HEK293 (cell line): ENCODE results near the gene IGF2BP2.

ENCODE experiments used
- CTCF ChIA-PET: fragments of 350-600 bp; formaldehyde crosslinking; extraction: SDS; loops from one replicate; lab custom pipeline; 2021; ENCODE audit warnings: antibody characterized with exemption; lab: Yijun Ruan, JAX
- POLR2A ChIA-PET: fragments of 300-600 bp; formaldehyde crosslinking; extraction: SDS; loops from one replicate; lab custom pipeline; 2020; ENCODE audit warnings: antibody characterized with exemption, inconsistent platforms; lab: Yijun Ruan, JAX
- H3K27ac ChIP-seq: fragments of 200-500 bp; sonication (Bioruptor generic); 2 replicates; pipeline ENCODE4 v1.5.1; 2014; ENCODE audit warnings: low read depth, low read length, control low read depth, inconsistent platforms; ENCODE audit errors: extremely low read depth
- H3K36me3 ChIP-seq, 2 experiments: fragments of 200-500 bp in 1 of 2; sonication (Bioruptor generic) in 1 of 2; 1 replicate in 1 of 2; 2 replicates in 1 of 2; pipeline ENCODE4 v1.5.1; 2014 to 2017; ENCODE audit warnings: inconsistent platforms in 2 of 2, low read length in 2 of 2; ENCODE audit not compliant: control insufficient read depth in 2 of 2, insufficient read depth in 1 of 2
- H3K4me1 ChIP-seq: fragments of 200-500 bp; sonication (Bioruptor generic); 2 replicates; pipeline ENCODE4 v1.5.1; 2014; ENCODE audit warnings: mild to moderate bottlenecking, low read length, inconsistent platforms; ENCODE audit not compliant: control insufficient read depth, insufficient read depth
- H3K4me3 ChIP-seq: 2 replicates; pipeline ENCODE4 v1.5.1; 2011; ENCODE audit warnings: low read depth, mild to moderate bottlenecking, control low read depth, low read length, moderate library complexity
- H3K9me3 ChIP-seq: fragments of 200-500 bp; sonication (Bioruptor generic); 2 replicates; pipeline ENCODE4 v1.5.1; 2014; ENCODE audit warnings: low read depth, low read length, inconsistent platforms; ENCODE audit not compliant: control insufficient read depth, insufficient read depth
- EGR2 ChIP-seq: fragments of 450-650 bp; formaldehyde crosslinking; IDR thresholded peaks from 2 replicates; pipeline ENCODE4 v1.5.1; 2016; ENCODE audit warnings: low read depth, missing biosample characterization, missing genetic modification characterization
- GLI2 ChIP-seq: fragments of 450-650 bp; formaldehyde crosslinking; IDR thresholded peaks from 2 replicates; pipeline ENCODE4; 2017; ENCODE audit warnings: missing biosample characterization, missing genetic modification characterization, low read depth, borderline replicate concordance
- GLIS1 ChIP-seq: fragments of 450-650 bp; formaldehyde crosslinking; IDR thresholded peaks from 2 replicates; pipeline ENCODE4 v1.5.1; 2016; ENCODE audit warnings: missing biosample characterization, missing genetic modification characterization
- KLF9 ChIP-seq: fragments of 450-650 bp; formaldehyde crosslinking; IDR thresholded peaks from 2 replicates; pipeline ENCODE4 v1.5.1; 2016; ENCODE audit warnings: missing biosample characterization, missing genetic modification characterization, low read depth
- TCF7L2 ChIP-seq: IDR thresholded peaks from 2 replicates; pipeline ENCODE4 v1.6.1; 2011; ENCODE audit warnings: low read depth, mild to moderate bottlenecking, inconsistent platforms, low read length, moderate library complexity, borderline replicate concordance
- WT1 ChIP-seq: fragments of 450-650 bp; formaldehyde crosslinking; IDR thresholded peaks from 2 replicates; pipeline ENCODE4 v1.5.1; 2016; ENCODE audit warnings: missing biosample characterization, missing genetic modification characterization
- YY2 ChIP-seq: fragments of 450-650 bp; formaldehyde crosslinking; IDR thresholded peaks from 2 replicates; pipeline ENCODE4 v1.5.1; 2016; ENCODE audit warnings: missing biosample characterization, missing genetic modification characterization
- ZBTB48 ChIP-seq: fragments of 450-650 bp; formaldehyde crosslinking; IDR thresholded peaks from 2 replicates; pipeline ENCODE4 v1.5.1; 2016; ENCODE audit warnings: missing biosample characterization, missing genetic modification characterization
- ZEB2 ChIP-seq: fragments of 450-650 bp; formaldehyde crosslinking; IDR thresholded peaks from 2 replicates; pipeline ENCODE4 v1.5.1; 2016; ENCODE audit warnings: missing biosample characterization, missing genetic modification characterization
- ZFHX2 ChIP-seq: fragments of 450-650 bp; formaldehyde crosslinking; conservative IDR thresholded peaks from 2 replicates; pipeline ENCODE4 v1.5.1; 2016; ENCODE audit warnings: missing biosample characterization, missing genetic modification characterization
- ZNF10 ChIP-seq: fragments of 450-650 bp; formaldehyde crosslinking; IDR thresholded peaks from 2 replicates; pipeline ENCODE4 v1.5.1; 2017; ENCODE audit warnings: missing biosample characterization, missing genetic modification characterization
- ZNF121 ChIP-seq: fragments of 450-650 bp; formaldehyde crosslinking; IDR thresholded peaks from 2 replicates; pipeline ENCODE4 v1.5.1; 2016; ENCODE audit warnings: missing biosample characterization, missing genetic modification characterization
- ZNF138 ChIP-seq: fragments of 450-650 bp; formaldehyde crosslinking; IDR thresholded peaks from 2 replicates; pipeline ENCODE4 v1.5.1; 2016; ENCODE audit warnings: missing biosample characterization, missing genetic modification characterization, borderline replicate concordance
- ZNF148 ChIP-seq: fragments of 450-650 bp; formaldehyde crosslinking; IDR thresholded peaks from 2 replicates; pipeline ENCODE4 v1.5.0; 2017; ENCODE audit warnings: missing biosample characterization, missing genetic modification characterization, borderline replicate concordance
- ZNF175 ChIP-seq: fragments of 450-650 bp; formaldehyde crosslinking; IDR thresholded peaks from 2 replicates; pipeline ENCODE4 v1.5.1; 2016; ENCODE audit warnings: missing biosample characterization, missing genetic modification characterization
- ZNF211 ChIP-seq: fragments of 450-650 bp; formaldehyde crosslinking; IDR thresholded peaks from 2 replicates; pipeline ENCODE4 v1.5.1; 2016; ENCODE audit warnings: low read depth, missing biosample characterization, missing genetic modification characterization
- ZNF24 ChIP-seq: fragments of 450-650 bp; formaldehyde crosslinking; IDR thresholded peaks from 2 replicates; pipeline ENCODE4 v1.5.1; 2016; ENCODE audit warnings: missing biosample characterization, missing genetic modification characterization
- ZNF274 ChIP-seq, 2 experiments: fragments of 200-500 bp in 1 of 2; fragments of 450-650 bp in 1 of 2; sonication (Bioruptor generic) in 1 of 2; formaldehyde crosslinking in 1 of 2; IDR thresholded peaks; 2 replicates each; pipeline versions ENCODE4 v1.5.1 to v1.6.1; 2014 to 2016; ENCODE audit warnings: borderline replicate concordance in 1 of 2, inconsistent platforms in 1 of 2, low read length in 1 of 2, missing biosample characterization in 1 of 2, missing genetic modification characterization in 1 of 2
- ZNF341 ChIP-seq: fragments of 450-650 bp; formaldehyde crosslinking; IDR thresholded peaks from 2 replicates; pipeline ENCODE4; 2016; ENCODE audit warnings: low read depth, missing biosample characterization, missing genetic modification characterization
- ZNF37A ChIP-seq: fragments of 450-650 bp; IDR thresholded peaks from 2 replicates; pipeline ENCODE4 v1.5.1; 2018; ENCODE audit warnings: missing biosample characterization, missing genetic modification characterization
- ZNF394 ChIP-seq: fragments of 450-650 bp; formaldehyde crosslinking; IDR thresholded peaks from 2 replicates; pipeline ENCODE4 v1.5.1; 2016; ENCODE audit warnings: missing biosample characterization, missing genetic modification characterization, mild to moderate bottlenecking, moderate library complexity, borderline replicate concordance
- ZNF416 ChIP-seq: fragments of 450-650 bp; formaldehyde crosslinking; IDR thresholded peaks from 2 replicates; pipeline ENCODE4 v1.5.1; 2016; ENCODE audit warnings: missing biosample characterization, missing genetic modification characterization
- ZNF473 ChIP-seq: fragments of 450-650 bp; formaldehyde crosslinking; IDR thresholded peaks from 2 replicates; pipeline ENCODE4 v1.5.1; 2017; ENCODE audit warnings: missing biosample characterization, missing genetic modification characterization
- ZNF501 ChIP-seq: fragments of 450-650 bp; formaldehyde crosslinking; IDR thresholded peaks from 2 replicates; pipeline ENCODE4 v1.5.1; 2016; ENCODE audit warnings: missing biosample characterization, missing genetic modification characterization
- ZNF549 ChIP-seq: fragments of 450-650 bp; IDR thresholded peaks from 2 replicates; pipeline ENCODE4 v1.5.1; 2018; ENCODE audit warnings: missing biosample characterization, missing genetic modification characterization, mild to moderate bottlenecking, inconsistent platforms, moderate library complexity
- ZNF571 ChIP-seq: fragments of 450-650 bp; formaldehyde crosslinking; IDR thresholded peaks from 2 replicates; pipeline ENCODE4 v1.5.0; 2017; ENCODE audit warnings: missing biosample characterization, missing genetic modification characterization
- ZNF600 ChIP-seq: fragments of 450-650 bp; formaldehyde crosslinking; IDR thresholded peaks from 2 replicates; pipeline ENCODE4 v1.5.1; 2016; ENCODE audit warnings: missing biosample characterization, missing genetic modification characterization
- ZNF626 ChIP-seq: fragments of 450-650 bp; sonication (Bioruptor Pico); formaldehyde crosslinking; IDR thresholded peaks from 2 replicates; pipeline ENCODE4 v1.5.1; 2018; ENCODE audit warnings: missing biosample characterization, missing genetic modification characterization, inconsistent platforms
- ZNF645 ChIP-seq: fragments of 450-650 bp; formaldehyde crosslinking; IDR thresholded peaks from 2 replicates; pipeline ENCODE4; 2016; ENCODE audit warnings: missing biosample characterization, missing genetic modification characterization
- ZNF768 ChIP-seq: fragments of 450-650 bp; formaldehyde crosslinking; IDR thresholded peaks from 2 replicates; pipeline ENCODE4 v1.5.1; 2018; ENCODE audit warnings: missing biosample characterization, mild to moderate bottlenecking, missing genetic modification characterization
- ZNF843 ChIP-seq: fragments of 450-650 bp; formaldehyde crosslinking; IDR thresholded peaks from 2 replicates; pipeline ENCODE4 v1.5.1; 2016; ENCODE audit warnings: missing biosample characterization, missing genetic modification characterization

The IGF2BP2 gene

GRCh38 chr3:185779461-185779860, 45.4 kb downstream of the IGF2BP2 start:
- TF ChIP-seq TCF7L2 (no peak), GLIS1 (tag by site-specific recombination) (peak; percentile 78), ZNF138 (no peak)
- CTCF ChIA-PET = interaction anchor here (0.5 to 5.0 kb wide), 5 partner anchors 11 to 119 kb away, joined by 3 to 35 read pairs (median 3); no protein-coding TSS in a partner anchor

GRCh38 chr3:185778821-185779220, 46.0 kb downstream of the IGF2BP2 start:
- POLR2A ChIA-PET = interaction anchor here (0.7 kb wide), 1 partner anchor 46 kb away, joined by 3 read pairs; no protein-coding TSS in a partner anchor
- CTCF ChIA-PET = interaction anchor here (0.6 to 5.0 kb wide), 5 partner anchors 10 to 119 kb away, joined by 3 to 35 read pairs (median 3); no protein-coding TSS in a partner anchor

More at GRCh38 chr3:185779461-185779860, 45.4 kb downstream of the IGF2BP2 start:
- H3K4me1 ChIP-seq = no peaks in the 10 kb centered on the region; the same call in 1 of the 2 replicates
- peaks cover 0 to 1% of the 10 kb centered on the region in 2 experiments; a peak in 1 of 3 replicates for H3K36me3 ChIP-seq
- no peak overlapping the region for H3K27ac ChIP-seq
- no peak overlapping the region for H3K4me3 ChIP-seq
- H3K9me3 ChIP-seq = no peaks in the 10 kb centered on the region
- POLR2A ChIA-PET = interaction anchor here (0.7 kb wide), 1 partner anchor 47 kb away, joined by 3 read pairs; no protein-coding TSS in a partner anchor

GRCh38 chr3:185778094-185778493, 46.7 kb downstream of the IGF2BP2 start:
- CTCF ChIA-PET = interaction anchor here (0.9 to 5.0 kb wide), 5 partner anchors 9 to 118 kb away, joined by 3 to 35 read pairs (median 6); no protein-coding TSS in a partner anchor
- no peaks in the 10 kb centered on the region for H3K9me3 ChIP-seq
- POLR2A ChIA-PET = no interaction called here
- no peak overlapping the region for H3K4me3 ChIP-seq
- H3K36me3 ChIP-seq = no peaks in the 10 kb centered on the region
- H3K4me1 ChIP-seq = no peaks in the 10 kb centered on the region; the same call in 1 of the 2 replicates
- no peak for TF ChIP-seq ZNF121 (tag by site-specific recombination)
- TF ChIP-seq ZNF768 (tag by site-specific recombination) = no peak
- TF ChIP-seq WT1 (tag by site-specific recombination) = peak; percentile 42
- TF ChIP-seq ZNF843 (tag by site-specific recombination) = no peak
- TF ChIP-seq ZNF600 (tag by site-specific recombination) = peak; percentile 35
- no peak for TF ChIP-seq ZNF645 (tag by site-specific recombination)
- peak; percentile 34; the same call in 1 of the 2 replicates for TF ChIP-seq ZNF394 (tag by site-specific recombination)
- 0 out of 2 replicates have a peak, but pooled peaks have one; percentile 40 for TF ChIP-seq ZNF24 (tag by site-specific recombination)
- TF ChIP-seq YY2 (tag by site-specific recombination) = no peak
- TF ChIP-seq ZNF416 = no peak
- TF ChIP-seq ZFHX2 = peak; percentile 58
- peak; percentile 30; the same call in 1 of the 2 replicates for TF ChIP-seq EGR2 (tag by site-specific recombination)
- H3K27ac ChIP-seq = no peak overlapping the region

More at GRCh38 chr3:185778821-185779220, 46.0 kb downstream of the IGF2BP2 start:
- H3K4me3 ChIP-seq = no peak overlapping the region
- no peaks in the 10 kb centered on the region for H3K36me3 ChIP-seq
- no peak overlapping the region for H3K27ac ChIP-seq
- no peak for TF ChIP-seq ZEB2 (tag by site-specific recombination)
- no peak for TF ChIP-seq ZNF37A (tag by site-specific recombination)
- no peak for TF ChIP-seq ZNF473
- TF ChIP-seq ZNF341 (tag by site-specific recombination) = no peak
- TF ChIP-seq ZNF211 (tag by site-specific recombination) = no peak
- TF ChIP-seq ZNF626 (tag by site-specific recombination) = no peak
- no peak for TF ChIP-seq GLI2
- TF ChIP-seq ZNF175 (tag by site-specific recombination) = no peak
- TF ChIP-seq ZNF549 (tag by site-specific recombination) = no peak
- TF ChIP-seq ZBTB48 (tag by site-specific recombination) = no peak
- TF ChIP-seq ZNF274 (IDR thresholded peaks at IDR 0.05; ENCODE audit: low read length) = no peak
- no peak for TF ChIP-seq ZNF274 (tag by site-specific recombination; IDR thresholded peaks at IDR 0.05; ENCODE audit: borderline replicate concordance)
- no peak for TF ChIP-seq ZNF571
- no peak for TF ChIP-seq KLF9 (tag by site-specific recombination)
- TF ChIP-seq ZNF148 (tag by site-specific recombination) = no peak
- no peak for TF ChIP-seq ZNF501 (tag by site-specific recombination)
- TF ChIP-seq GLIS1 (tag by site-specific recombination) = no peak
- TF ChIP-seq ZNF10 (tag by site-specific recombination) = no peak
- H3K4me1 ChIP-seq = no peaks in the 10 kb centered on the region; the same call in 1 of the 2 replicates
- no peaks in the 10 kb centered on the region for H3K9me3 ChIP-seq
